Body of pancreas (tissue), 4 donors: ENCODE data around the gene RAB17. TPM values are rescaled to one million over a fixed set of nuclear protein-coding genes. Genes with fewer than 3 reads are reported as not detected.
"Not testable (repeated sequence)": the region's sequence is repeated elsewhere in the genome, so short reads cannot be mapped to it uniquely, and the experiment has no call there.

Experiments
- ATAC-seq: fragments of 150-250 bp; one replicate; pipeline ENCODE4 v1.9.1; 2016
- DNase-seq, 4 donors: peaks; one replicate each; pipeline ENCODE4 v3.0.0-alpha.2; 2019
- H3K27ac ChIP-seq, 4 donors: fragments of 200-600 bp; sonication (generic); 1 replicate in 3 of 4; 2 replicates in 1 of 4; pipeline versions ENCODE4 v1.5.1 to v1.6.1; 2016 to 2019; ENCODE audit warnings: mild to moderate bottlenecking in 1 of 4, mixed read lengths in 1 of 4, moderate library complexity in 1 of 4
- H3K27me3 ChIP-seq, 2 donors: fragments of 200-600 bp; sonication (generic); one replicate each; pipeline ENCODE4 v1.6.0; 2016; ENCODE audit warnings: mild to moderate bottlenecking in 1 of 2
- H3K36me3 ChIP-seq, 2 donors: fragments of 200-600 bp; sonication (generic); replicated peaks in 1 of 2; 2 replicates each; pipeline ENCODE4 v1.5.1; 2016; ENCODE audit warnings: low read depth in 2 of 2; ENCODE audit not compliant: insufficient read depth in 1 of 2
- H3K4me1 ChIP-seq: fragments of 200-600 bp; sonication (generic); one replicate; pipeline ENCODE4 v1.6.0; 2016
- H3K4me3 ChIP-seq, 2 donors: fragments of 200-600 bp; sonication (generic); 1 replicate in 1 of 2; 2 replicates in 1 of 2; pipeline ENCODE4 v1.5.1; 2016 to 2019
- H3K9me3 ChIP-seq, 3 donors: fragments of 200-600 bp; sonication (generic); 1 replicate in 2 of 3; 2 replicates in 1 of 3; pipeline ENCODE4 v1.5.1; 2016
- POLR2A ChIP-seq, 3 donors: fragments of 450-650 bp; IDR thresholded peaks; one replicate each; pipeline ENCODE4 v1.6.1; 2016; ENCODE audit warnings: antibody characterized with exemption in 3 of 3, mild to moderate bottlenecking in 2 of 3
- WGBS, 2 donors: methylation state at CpG; one replicate each; pipeline ENCODE4 v1.1.5; 2017; 5-methylcytosine and 5-hydroxymethylcytosine counted together
- intact Hi-C: fragments of 100-400 bp; cut with DNase I; formaldehyde crosslinking; loops from one replicate; pipeline ENCODE4 v1.15.1; 2023
- total RNA-seq, 2 donors: library from RNA; depleted of rRNA; stranded (reverse); fragments of >200 nt; gene quantifications; one replicate each; pipeline ENCODE4 v1.1.0, GENCODE V29; 2016
- TF ChIP-seq, protein P1 (sequence below), 7 experiments: fragments of 450-650 bp in 4 of 7; fragments of 200-600 bp in 3 of 7; sonication (generic) in 3 of 7; IDR thresholded peaks; one replicate each; pipeline ENCODE4 v1.5.1; 2016 to 2019; ENCODE audit warnings: antibody characterized with exemption in 7 of 7

RAB17 gene
- total RNA-seq, 2 donors from 2014 or later, result 35.3 to 38.9 TPM

DNA sequence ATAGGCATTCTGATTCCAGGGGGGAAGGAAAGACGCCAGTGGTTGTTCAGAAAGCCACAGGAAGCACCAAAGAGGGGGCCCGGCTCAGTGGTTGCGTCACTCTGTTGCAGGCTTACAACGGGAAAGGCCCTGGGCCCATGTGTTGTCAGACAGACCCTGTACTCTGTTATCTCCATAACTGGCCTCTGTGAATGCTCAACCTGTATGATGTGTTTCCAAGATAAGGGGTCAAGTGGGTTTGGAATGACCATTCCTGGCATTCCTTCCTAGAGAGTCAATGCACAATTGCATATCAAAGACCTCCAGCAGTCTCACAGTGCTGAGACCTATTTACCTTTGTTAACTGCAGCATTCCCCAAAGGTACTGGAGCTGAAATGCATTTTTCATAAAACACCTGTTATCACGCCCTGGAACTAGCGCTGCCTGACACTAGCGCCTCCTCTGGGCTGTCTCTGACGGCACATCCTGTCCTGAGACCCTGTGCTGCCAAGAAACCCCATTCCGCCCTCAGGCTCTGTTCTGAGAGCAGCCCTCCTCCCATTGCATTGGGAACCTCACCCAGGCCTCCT, 23.7 kb upstream of the RAB17 start:
- no peak overlapping the region for H3K4me3 ChIP-seq
- H3K27ac ChIP-seq, result peak overlapping the region; percentile 19 to 78 (median 68)
- WGBS, 2 donors, result 64 to 75% methylated on average over 9 of the region's 9 CpGs
- intact Hi-C loops, result no loop called here
- peaks cover 21% of the 10 kb centered on the region for H3K4me1 ChIP-seq
- no peaks in the 10 kb centered on the region for H3K9me3 ChIP-seq
- TF ChIP-seq POLR2A (IDR thresholded peaks at IDR 0.05), result peak in 1 of 3 donors; percentile 7
- TF ChIP-seq, protein P1, sequence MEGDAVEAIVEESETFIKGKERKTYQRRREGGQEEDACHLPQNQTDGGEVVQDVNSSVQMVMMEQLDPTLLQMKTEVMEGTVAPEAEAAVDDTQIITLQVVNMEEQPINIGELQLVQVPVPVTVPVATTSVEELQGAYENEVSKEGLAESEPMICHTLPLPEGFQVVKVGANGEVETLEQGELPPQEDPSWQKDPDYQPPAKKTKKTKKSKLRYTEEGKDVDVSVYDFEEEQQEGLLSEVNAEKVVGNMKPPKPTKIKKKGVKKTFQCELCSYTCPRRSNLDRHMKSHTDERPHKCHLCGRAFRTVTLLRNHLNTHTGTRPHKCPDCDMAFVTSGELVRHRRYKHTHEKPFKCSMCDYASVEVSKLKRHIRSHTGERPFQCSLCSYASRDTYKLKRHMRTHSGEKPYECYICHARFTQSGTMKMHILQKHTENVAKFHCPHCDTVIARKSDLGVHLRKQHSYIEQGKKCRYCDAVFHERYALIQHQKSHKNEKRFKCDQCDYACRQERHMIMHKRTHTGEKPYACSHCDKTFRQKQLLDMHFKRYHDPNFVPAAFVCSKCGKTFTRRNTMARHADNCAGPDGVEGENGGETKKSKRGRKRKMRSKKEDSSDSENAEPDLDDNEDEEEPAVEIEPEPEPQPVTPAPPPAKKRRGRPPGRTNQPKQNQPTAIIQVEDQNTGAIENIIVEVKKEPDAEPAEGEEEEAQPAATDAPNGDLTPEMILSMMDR (IDR thresholded peaks at IDR 0.05), result peak in 4 of 7 experiments; percentile 32 to 50 (median 45)
- ATAC-seq, result peak; percentile 93
- H3K36me3 ChIP-seq, result no peaks in the 10 kb centered on the region
- peak; percentile 50 to 79 (median 65) for DNase-seq
- no peaks in the 10 kb centered on the region for H3K27me3 ChIP-seq

DNA sequence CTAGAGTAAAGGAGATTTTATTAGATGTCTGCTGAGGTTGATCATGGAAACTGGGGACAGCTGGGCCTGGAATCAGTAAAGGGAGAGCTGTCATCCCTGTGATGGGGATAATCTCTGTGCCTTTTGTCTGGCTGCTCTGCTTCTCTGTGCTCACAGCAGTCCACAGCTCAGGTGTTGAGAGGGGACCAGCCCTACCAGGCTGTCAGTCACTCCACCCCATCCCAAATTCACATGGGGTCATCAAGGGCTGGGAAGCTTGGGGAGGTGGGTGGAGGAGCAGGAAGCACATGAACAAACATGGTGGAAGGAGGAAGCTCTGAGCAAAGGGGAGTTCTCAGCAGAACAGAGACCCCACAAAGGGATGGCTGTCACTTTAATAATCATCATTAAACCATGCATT, 23.1 kb upstream of the RAB17 start:
- Histone ChIP-seq H3K36me3 (no peaks in the 10 kb centered on the region), H3K27me3 (no peaks in the 10 kb centered on the region), H3K4me1 (peaks cover 21% of the 10 kb centered on the region), H3K27ac (peak overlapping the region; percentile 19 to 78 (median 68)), H3K4me3 (no peak overlapping the region), H3K9me3 (no peaks in the 10 kb centered on the region)
- ATAC-seq (no peak), DNase-seq (no peak)
- no peak for TF ChIP-seq POLR2A (IDR thresholded peaks at IDR 0.05)
- TF ChIP-seq, protein P1 (IDR thresholded peaks at IDR 0.05), result no peak
- intact Hi-C loops, result no loop called here

DNA sequence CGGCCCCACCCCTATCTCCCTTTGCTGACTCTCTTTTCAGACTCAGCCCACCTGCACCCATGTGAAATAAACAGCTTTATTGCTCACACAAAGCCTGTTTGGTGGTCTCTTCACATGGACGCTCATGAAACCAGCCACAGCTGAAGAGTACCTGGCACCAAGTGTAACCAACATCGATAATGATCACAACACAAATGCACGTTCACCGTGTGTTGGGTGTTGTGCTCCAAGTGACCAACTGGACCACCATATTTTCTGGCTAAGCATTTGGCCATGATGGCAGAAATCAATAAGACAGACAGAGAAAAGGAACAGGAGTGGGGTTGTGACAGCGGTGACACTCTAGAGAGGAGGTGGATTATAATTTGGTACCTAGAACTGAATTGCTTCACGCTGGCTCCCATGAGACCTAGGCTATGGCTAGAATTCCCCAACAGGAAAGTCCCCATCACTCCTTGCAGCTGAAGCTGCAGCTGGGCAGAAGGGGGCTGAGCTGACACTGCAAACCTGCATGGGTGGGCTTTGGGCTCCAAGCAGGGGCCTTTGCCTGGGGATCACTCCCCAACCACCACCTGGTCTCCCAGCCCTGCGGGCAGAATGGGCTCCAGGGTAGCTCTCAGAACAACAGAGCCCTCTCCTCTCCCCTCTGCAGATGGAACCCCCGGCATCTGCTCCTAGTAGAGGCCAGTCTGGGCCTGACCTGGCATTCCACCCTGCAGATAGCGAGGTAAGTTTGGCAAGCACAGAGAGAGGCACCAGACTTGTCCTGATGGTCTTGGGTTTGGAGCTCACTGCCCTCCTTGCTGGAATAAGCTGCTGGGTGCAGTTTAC, 22.2 kb upstream of the RAB17 start:
- H3K9me3 ChIP-seq, result no peaks in the 10 kb centered on the region
- ATAC-seq, result no peak
- H3K4me3 ChIP-seq, result no peak overlapping the region
- TF ChIP-seq, protein P1 (IDR thresholded peaks at IDR 0.05), result no peak
- no peak for TF ChIP-seq POLR2A (IDR thresholded peaks at IDR 0.05)
- H3K27ac ChIP-seq, result peak overlapping the region in 2 of 4 donors; percentile 64 to 78
- peaks cover 21% of the 10 kb centered on the region for H3K4me1 ChIP-seq
- 86 to 96% methylated on average over 7 to 10 of the region's 10 CpGs for WGBS, 2 donors
- DNase-seq, result no peak
- H3K27me3 ChIP-seq, result no peaks in the 10 kb centered on the region
- no peaks in the 10 kb centered on the region for H3K36me3 ChIP-seq
- intact Hi-C loops, result no loop called here

DNA sequence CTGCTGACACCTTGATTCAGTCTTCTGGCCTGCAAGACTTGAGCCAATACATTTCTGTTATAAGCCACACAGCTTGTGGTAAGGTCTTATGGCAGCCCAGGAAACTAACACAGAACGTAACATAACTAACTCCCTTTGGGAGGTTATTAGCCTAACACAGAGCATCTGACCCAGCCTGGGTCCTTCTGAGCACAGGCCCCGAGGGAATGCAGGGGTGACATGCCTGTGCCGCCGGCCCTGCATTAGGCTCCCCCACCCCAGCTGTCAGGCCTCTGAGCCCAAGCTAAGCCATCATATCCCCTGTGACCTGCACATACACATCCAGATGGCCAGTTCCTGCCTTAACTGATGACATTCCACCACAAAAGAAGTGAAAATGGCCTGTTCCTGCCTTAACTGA, 16.0 kb upstream of the RAB17 start:
- H3K27ac ChIP-seq, H3K36me3 ChIP-seq, intact Hi-C loops, DNase-seq, ATAC-seq, H3K4me1 ChIP-seq, H3K9me3 ChIP-seq, H3K27me3 ChIP-seq, H3K4me3 ChIP-seq: not testable (repeated sequence)
- 84 to 96% methylated on average over 3 to 4 of the region's 4 CpGs for WGBS, 2 donors

DNA sequence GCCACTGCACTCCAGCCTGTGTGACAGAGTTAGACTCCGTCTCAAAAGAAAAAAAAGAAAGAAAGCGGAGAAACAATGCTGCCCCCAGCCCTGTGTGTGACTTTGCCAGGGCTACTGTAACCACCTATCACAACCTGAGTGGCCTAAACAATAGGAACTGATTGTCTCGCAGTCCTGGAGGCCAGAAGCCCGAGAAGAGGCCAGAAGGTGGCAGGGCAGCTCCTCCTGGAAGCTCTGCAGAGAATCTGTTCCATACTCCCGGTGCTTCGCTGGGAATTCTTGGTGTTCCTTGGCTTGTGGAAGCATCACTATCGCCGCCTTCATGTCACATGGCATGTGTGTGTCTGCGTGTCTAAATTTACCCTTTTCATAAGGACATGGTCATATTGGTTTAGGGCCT, 14.4 kb upstream of the RAB17 start:
- ATAC-seq (peak; percentile 66), DNase-seq (peak; percentile 38 to 62 (median 52))
- Histone ChIP-seq H3K36me3 (no peaks in the 10 kb centered on the region), H3K27ac (no peak overlapping the region), H3K4me1 (no peaks in the 10 kb centered on the region), H3K4me3 (no peak overlapping the region), H3K27me3 (no peaks in the 10 kb centered on the region), H3K9me3 (no peaks in the 10 kb centered on the region)
- WGBS, 2 donors, result 73 to 74% methylated on average over 8 to 9 of the region's 9 CpGs
- intact Hi-C loops, result no loop called here
- TF ChIP-seq, protein P1 (IDR thresholded peaks at IDR 0.05), result peak in 5 of 7 experiments; percentile 19 to 53 (median 43)
- TF ChIP-seq POLR2A (IDR thresholded peaks at IDR 0.05), result no peak
